Activated T-helper 17 cell treated with anti-CD3 and anti-CD28 coated beads, Interleukin-2, amount 50 U/mL, for 72 hours (primary cell): ENCODE data around the gene CD300A. TPM values are rescaled to one million over a fixed set of nuclear protein-coding genes. Genes with fewer than 3 reads are reported as not detected.
A peak's percentile ranks its signal among the peaks of the same experiment; 100 is the strongest.

Experiments
- ATAC-seq: fragments of 150-1000 bp; cut with Tn5 transposase; replicated peaks from 2 replicates; pipeline ENCODE4 v1.10.0; 2021; ENCODE audit warnings: mild to moderate bottlenecking, moderate library complexity
- H3K27ac Mint-ChIP-seq: one replicate; pipeline ENCODE4 v1.8.0; 2022; ENCODE audit warnings: mixed read lengths
- H3K27me3 Mint-ChIP-seq: one replicate; pipeline ENCODE4 v1.8.0; 2022; ENCODE audit warnings: mixed read lengths
- H3K36me3 Mint-ChIP-seq: one replicate; pipeline ENCODE4 v1.8.0; 2022; ENCODE audit warnings: low read depth, mild to moderate bottlenecking, mixed read lengths
- H3K4me1 Mint-ChIP-seq: one replicate; pipeline ENCODE4 v1.8.0; 2022; ENCODE audit warnings: mixed read lengths
- H3K4me3 Mint-ChIP-seq: one replicate; pipeline ENCODE4 v1.8.0; 2022; ENCODE audit warnings: mild to moderate bottlenecking, mixed read lengths
- H3K9me3 Mint-ChIP-seq: one replicate; pipeline ENCODE4 v1.8.0; 2022; ENCODE audit warnings: mixed read lengths
- total RNA-seq, 2 donors: library from RNA; stranded (reverse); gene quantifications; one replicate each; pipeline ENCODE4 v1.2.3, GENCODE V29; 2022

The CD300A gene
- total RNA-seq, 2 donors from 2014 or later = 3.0 to 29.1 TPM

DNA sequence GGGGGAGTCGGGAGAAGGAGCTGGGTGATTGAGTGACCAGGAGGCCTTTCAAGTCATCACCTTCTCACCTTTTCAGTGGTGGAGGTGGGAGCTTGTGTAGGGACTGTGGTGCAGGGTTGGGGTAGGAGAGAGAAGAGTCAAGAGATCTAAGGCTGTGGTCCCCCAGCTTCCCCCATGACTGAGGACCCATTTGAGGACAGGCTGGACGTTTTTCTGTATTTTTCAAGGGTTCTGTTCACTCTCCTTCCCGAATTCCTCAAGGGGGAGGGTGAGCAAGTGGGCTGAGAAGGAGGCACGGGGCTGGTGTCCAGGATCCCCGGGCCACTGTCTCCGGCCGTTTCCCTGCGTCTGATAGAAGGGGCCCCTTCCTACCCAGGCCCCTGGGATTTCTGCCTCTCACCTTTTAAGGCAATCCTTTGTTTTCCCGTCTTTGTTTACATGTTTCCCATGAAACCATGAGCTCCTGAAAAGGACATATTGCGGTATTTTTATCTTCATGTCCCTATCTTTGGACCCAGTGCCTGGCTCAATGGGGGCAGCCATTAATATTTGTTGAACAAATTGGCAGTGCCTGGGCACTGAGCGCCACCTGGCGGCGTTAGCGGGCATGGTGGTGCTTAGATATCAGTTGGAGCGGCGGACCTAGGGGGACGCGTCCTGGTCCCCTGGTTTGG is 9.2 kb upstream of the CD300A start:
- Mint-ChIP-seq H3K27me3 (no peaks in the 10 kb centered on the region), H3K4me1 (peaks cover 8% of the 10 kb centered on the region), H3K9me3 (no peaks in the 10 kb centered on the region), H3K4me3 (no peak overlapping the region), H3K36me3 (no peaks in the 10 kb centered on the region), H3K27ac (no peak overlapping the region)
- peak; percentile 54 for ATAC-seq

DNA sequence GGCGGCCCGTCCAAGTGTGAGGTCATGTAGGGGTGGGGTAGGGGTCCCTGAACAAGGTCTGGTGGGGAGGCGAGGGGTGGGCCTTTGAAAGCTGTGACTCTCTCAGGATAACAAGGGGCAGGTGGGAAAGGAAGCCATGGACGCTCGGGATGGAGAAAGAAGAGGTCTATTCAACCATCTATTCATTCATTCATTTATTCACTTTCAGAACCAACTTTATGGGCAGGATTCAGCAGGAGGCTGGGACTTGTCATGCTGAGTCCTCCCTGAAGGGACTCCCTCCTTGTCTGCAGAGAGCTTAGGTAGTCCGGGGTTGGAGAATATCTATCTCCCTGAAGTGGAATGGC is 8.6 kb upstream of the CD300A start:
- no peak overlapping the region for H3K4me3 Mint-ChIP-seq
- no peaks in the 10 kb centered on the region for H3K36me3 Mint-ChIP-seq
- H3K9me3 Mint-ChIP-seq = no peaks in the 10 kb centered on the region
- H3K27ac Mint-ChIP-seq = no peak overlapping the region
- no peak for ATAC-seq
- H3K4me1 Mint-ChIP-seq = peaks cover 5% of the 10 kb centered on the region
- H3K27me3 Mint-ChIP-seq = no peaks in the 10 kb centered on the region

DNA sequence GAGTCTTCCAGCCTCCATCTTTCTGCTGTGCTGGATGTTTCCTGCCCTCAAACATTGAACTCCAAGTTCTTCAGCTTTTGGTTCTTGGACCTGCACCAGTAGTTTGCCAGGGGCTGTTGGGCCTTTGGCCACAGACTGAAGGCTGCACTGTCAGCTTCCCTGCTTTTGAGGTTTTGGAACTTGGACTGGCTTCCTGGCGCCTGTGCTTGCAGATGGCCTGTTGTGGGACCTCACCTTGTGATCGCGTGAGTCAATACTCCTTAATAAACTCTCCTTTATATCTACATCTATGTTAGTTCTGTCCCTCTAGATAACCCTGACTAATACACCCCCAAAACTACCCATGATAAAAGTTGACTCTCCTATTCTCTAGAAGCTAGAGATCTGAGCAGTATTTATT is 7.6 kb upstream of the CD300A start:
- Mint-ChIP-seq H3K4me1 (peaks cover 13% of the 10 kb centered on the region), H3K4me3 (no peak overlapping the region), H3K36me3 (no peaks in the 10 kb centered on the region), H3K27ac (no peak overlapping the region), H3K27me3 (no peaks in the 10 kb centered on the region), H3K9me3 (no peaks in the 10 kb centered on the region)
- no peak for ATAC-seq

DNA sequence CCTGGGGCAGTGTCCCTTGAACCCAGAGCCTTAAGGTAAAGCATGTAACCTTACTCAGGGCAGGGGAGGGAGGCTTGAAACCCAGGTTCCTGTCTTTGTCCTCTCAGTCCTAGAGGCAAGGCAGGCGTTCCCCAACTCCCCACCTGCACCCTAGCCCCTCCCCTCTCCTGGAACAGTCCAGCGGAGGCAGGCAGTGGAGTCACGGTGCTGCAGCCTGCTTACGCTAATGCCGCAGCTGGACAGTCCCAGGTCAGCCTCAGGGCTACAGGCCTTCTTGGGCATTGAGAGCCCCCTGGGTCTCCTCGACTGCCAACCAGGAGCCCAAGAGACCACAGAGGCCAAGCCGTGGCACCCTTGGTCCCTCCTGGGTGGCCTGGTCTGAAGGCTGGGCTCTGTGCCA is 6.8 kb upstream of the CD300A start:
- H3K27ac Mint-ChIP-seq = no peak overlapping the region
- no peaks in the 10 kb centered on the region for H3K36me3 Mint-ChIP-seq
- peaks cover 13% of the 10 kb centered on the region for H3K4me1 Mint-ChIP-seq
- H3K27me3 Mint-ChIP-seq = no peaks in the 10 kb centered on the region
- no peak for ATAC-seq
- no peak overlapping the region for H3K4me3 Mint-ChIP-seq
- no peaks in the 10 kb centered on the region for H3K9me3 Mint-ChIP-seq

DNA sequence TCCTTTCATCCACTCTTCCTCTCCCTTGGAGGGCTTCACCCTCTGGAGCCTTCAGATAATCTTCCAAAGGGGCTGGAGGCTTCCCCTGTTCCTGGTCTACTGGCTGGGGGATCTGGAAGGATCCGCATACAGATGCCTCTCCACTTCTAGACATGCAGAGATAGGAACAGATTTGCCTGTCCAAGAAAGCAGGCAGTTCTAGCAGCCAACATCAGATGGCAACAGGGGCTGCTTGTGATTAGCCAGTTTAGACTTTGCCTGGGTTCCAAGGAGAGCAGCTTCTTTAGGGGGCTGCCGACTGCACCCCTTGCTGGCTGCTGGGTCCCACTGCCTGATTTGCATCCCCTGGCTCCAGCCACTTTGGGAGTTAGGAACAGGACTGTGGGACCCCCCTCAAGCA is 6.2 kb upstream of the CD300A start:
- Mint-ChIP-seq H3K27me3 (no peaks in the 10 kb centered on the region), H3K4me1 (peaks cover 13% of the 10 kb centered on the region), H3K27ac (no peak overlapping the region), H3K36me3 (no peaks in the 10 kb centered on the region), H3K9me3 (no peaks in the 10 kb centered on the region), H3K4me3 (no peak overlapping the region)
- no peak for ATAC-seq

DNA sequence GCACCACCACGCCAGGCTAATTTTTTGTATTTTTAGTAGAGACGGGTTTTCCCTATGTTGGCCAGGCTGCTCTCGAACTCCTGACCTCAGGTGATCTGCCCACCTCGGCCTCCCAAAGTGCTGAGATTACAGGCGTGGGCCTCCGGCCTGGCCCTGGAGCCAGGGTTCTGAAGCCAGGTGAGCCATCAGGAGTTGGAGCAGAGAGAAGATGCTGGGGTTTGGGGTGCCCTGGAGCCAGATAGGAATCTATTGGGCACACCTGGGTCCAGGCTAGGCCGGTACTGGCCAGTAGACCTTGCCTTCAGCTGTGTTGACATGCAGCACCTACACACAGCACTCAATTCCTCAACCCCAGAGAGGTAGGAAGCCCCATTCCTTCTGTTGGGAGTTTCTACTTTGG is 5.4 kb upstream of the CD300A start:
- Mint-ChIP-seq H3K27ac (no peak overlapping the region), H3K36me3 (no peaks in the 10 kb centered on the region), H3K9me3 (no peaks in the 10 kb centered on the region), H3K4me1 (peaks cover 13% of the 10 kb centered on the region), H3K27me3 (no peaks in the 10 kb centered on the region), H3K4me3 (no peak overlapping the region)
- no peak for ATAC-seq

DNA sequence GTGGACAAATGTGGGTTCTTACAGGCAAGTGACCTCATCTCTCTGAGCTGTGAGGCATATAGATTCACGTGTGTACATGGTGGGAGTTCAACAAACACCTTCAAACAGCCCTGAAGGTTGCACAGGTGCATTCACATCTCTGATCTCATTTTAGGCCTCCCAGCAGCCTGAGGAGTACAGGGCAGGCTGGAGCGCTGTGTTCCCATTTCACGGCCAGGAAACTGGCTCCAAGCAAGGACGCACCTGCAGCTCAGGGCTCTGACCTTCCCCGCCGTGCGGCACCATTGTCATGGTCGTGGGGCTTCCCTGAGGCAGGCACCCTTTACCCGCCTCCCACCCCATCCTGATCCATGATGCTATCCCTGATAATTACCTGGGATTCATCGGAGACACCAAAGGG is 4.8 kb upstream of the CD300A start:
- H3K9me3 Mint-ChIP-seq = no peaks in the 10 kb centered on the region
- no peaks in the 10 kb centered on the region for H3K27me3 Mint-ChIP-seq
- ATAC-seq = no peak
- no peaks in the 10 kb centered on the region for H3K36me3 Mint-ChIP-seq
- H3K4me1 Mint-ChIP-seq = peaks cover 13% of the 10 kb centered on the region
- H3K4me3 Mint-ChIP-seq = no peak overlapping the region
- no peak overlapping the region for H3K27ac Mint-ChIP-seq

DNA sequence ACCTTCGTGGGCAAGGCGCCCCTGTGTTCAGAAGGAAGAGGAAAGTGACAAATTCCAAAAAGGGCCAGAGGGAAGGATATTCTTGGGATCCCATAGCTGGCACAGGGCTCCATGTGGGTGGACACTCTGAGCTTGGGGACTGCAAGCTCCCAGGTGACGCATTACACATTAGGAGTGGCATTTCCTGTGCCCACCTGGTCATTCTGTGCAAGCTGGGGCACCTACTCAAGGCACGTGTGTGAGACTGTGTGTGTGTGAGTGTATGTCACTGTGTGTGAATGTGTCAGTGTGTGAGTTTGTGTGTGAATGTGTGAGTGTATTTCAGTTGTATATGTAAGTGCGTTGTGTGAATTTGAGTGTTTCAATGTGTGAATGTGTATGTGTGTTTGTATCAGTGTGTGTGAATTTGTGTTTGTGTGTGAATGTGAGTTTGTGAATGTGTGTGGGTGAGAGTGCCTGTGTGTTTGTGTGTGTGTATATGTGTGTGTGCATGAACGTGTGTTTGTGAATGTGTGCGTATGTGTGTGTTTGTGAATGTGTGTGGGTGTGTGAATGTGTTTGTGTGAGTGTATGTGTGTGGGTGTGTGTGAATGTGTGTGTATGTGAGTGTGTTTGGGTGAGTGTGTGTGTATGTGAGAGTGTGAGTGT is 1.6 kb upstream of the CD300A start:
- Mint-ChIP-seq H3K36me3 (peaks cover 2% of the 10 kb centered on the region), H3K4me1 (peaks cover 15% of the 10 kb centered on the region), H3K4me3 (no peak overlapping the region), H3K27me3 (no peaks in the 10 kb centered on the region), H3K27ac (no peak overlapping the region), H3K9me3 (no peaks in the 10 kb centered on the region)
- no peak for ATAC-seq

DNA sequence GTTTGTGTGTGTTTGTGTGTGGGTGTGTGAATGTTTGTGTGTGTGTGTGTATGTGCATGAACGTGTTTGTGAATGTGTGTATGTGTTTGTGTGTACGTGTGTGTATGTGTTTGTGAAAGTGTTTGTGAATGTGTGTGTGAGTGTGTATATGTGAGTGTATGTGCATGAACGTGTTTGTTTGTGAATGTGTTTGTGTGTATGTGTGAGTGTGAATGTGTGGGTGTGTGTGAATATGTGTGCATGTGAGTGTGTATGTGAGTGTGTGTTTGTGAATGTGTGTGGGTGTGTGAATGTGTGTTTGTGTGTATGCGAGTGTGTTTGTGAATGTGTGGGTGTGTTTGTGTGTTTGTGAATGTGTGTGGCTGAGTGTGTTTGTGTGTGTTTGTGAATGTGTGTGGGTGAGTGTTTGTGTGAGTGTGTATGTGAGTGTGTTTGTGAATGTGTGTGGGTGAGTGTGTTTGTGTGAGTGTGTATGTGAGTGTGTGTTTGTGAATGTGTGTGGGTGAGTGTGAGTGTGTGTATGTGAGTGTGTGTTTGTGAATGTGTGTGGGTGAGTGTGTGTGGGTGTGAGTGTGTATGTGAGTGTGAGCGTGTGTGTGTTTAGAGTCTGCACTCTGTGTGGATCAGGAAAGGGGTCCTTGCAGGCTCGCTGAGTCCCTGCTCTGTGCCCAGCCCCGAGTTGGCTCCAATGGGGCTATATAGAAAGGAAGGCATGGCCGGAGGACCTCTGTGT is 890 bp upstream of the CD300A start:
- Mint-ChIP-seq H3K36me3 (peaks cover 7% of the 10 kb centered on the region), H3K27me3 (no peaks in the 10 kb centered on the region), H3K9me3 (no peaks in the 10 kb centered on the region), H3K4me3 (no peak overlapping the region), H3K27ac (no peak overlapping the region), H3K4me1 (peaks cover 21% of the 10 kb centered on the region)
- no peak for ATAC-seq

DNA sequence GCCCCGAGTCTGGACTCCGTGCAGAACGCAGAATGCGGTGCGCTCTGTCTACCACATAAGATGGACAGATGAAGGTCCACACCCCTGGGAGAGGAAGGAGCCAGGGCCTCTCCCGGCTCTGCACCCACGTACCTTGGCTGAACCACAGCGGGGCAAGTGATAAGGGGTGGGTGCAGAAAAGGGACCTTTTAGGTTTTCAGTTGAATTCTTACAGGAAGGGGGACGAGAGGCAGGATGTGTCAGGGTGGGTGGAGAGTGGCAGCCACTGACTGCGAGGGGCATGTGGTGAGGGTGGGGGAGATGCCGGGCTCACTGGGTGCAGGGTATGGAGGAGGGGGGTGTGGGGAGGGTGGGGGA is 372 bp downstream of the CD300A start:
- Mint-ChIP-seq H3K27ac (no peak overlapping the region), H3K9me3 (no peaks in the 10 kb centered on the region), H3K4me1 (peaks cover 30% of the 10 kb centered on the region), H3K36me3 (peaks cover 16% of the 10 kb centered on the region), H3K4me3 (no peak overlapping the region), H3K27me3 (no peaks in the 10 kb centered on the region)
- ATAC-seq = no peak

DNA sequence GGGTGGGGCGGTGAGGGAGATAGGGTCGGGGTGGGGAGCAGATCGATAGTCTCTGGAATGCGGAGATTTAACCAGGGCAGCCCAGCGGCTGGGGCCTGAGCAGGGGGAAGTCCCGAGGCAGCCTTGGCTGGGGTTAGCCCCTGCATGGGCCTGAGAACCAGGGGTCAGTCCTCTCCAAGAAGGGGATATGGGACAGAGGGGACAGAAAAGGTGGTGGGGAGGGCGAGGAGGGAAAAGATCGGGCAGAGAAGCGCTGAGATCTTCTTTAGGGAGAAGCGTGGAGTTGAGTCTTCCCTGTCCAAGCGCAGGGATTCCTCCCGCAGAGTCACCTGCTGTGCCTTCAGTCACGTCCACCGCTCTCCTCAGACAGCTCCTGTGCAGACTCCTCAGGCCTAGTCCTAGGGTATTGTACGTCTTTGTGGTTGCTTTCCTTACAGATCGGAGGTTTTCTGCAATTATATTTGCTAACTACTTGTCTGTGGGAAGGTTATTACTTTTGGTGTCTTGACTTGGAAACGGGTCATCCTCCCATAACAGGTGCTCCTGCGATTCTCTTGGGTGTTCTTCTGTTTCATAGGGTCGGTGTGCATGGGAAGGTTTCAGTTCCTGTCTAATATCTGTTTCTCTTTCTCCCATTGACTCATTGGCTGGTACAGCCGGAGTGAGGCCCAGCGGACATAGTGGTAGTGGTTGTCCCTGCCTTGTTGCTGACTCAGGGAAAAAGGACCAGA is 952 bp downstream of the CD300A start:
- no peak overlapping the region for H3K4me3 Mint-ChIP-seq
- H3K9me3 Mint-ChIP-seq = no peaks in the 10 kb centered on the region
- ATAC-seq = peak; percentile 57
- no peaks in the 10 kb centered on the region for H3K27me3 Mint-ChIP-seq
- no peak overlapping the region for H3K27ac Mint-ChIP-seq
- peaks cover 16% of the 10 kb centered on the region for H3K36me3 Mint-ChIP-seq
- peaks cover 30% of the 10 kb centered on the region for H3K4me1 Mint-ChIP-seq

DNA sequence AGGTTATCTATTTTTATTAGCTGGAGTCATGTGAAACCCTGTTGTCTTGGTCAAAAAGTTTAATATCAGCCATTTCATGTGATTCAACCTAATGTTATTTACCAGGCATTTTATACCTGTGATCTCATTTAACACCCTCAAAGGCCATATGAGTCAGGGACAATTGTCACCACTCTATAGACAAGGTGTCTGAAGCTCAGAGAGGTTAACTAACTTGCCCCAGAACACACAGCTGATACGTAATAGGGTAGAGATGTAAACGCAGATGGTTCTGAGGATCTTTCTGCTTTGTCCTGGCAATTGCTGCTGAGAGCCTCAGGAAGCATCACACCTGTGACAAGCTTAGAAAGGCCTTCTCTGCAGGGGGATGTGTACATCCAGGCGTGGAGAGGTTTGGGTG is 4.9 kb downstream of the CD300A start:
- Mint-ChIP-seq H3K27ac (peak overlapping the region; percentile 55), H3K27me3 (no peaks in the 10 kb centered on the region), H3K36me3 (peaks cover 28% of the 10 kb centered on the region), H3K4me1 (peaks cover 30% of the 10 kb centered on the region), H3K4me3 (peak overlapping the region; percentile 62), H3K9me3 (no peaks in the 10 kb centered on the region)
- ATAC-seq = peak; percentile 56

DNA sequence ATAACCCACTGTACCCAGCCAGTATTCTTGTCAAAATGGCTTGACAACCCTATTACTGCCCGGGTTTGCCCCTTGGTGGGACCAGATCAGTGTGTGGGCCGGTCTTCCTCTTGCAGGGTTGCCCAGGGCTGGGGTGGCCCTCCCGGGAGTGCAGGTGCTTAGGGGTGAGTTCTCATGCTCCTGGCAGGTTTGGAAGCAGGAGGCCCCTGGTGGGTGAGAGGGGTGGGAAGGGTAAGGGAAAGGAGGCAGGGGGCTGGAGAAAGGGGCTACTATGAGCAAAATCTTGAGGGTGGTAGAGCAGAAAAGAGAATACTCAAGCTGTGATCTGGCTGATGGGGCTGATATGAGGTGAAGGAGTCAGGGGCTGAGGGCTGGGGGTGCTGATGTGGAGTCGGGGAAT is 6.5 kb downstream of the CD300A start:
- ATAC-seq = no peak

DNA sequence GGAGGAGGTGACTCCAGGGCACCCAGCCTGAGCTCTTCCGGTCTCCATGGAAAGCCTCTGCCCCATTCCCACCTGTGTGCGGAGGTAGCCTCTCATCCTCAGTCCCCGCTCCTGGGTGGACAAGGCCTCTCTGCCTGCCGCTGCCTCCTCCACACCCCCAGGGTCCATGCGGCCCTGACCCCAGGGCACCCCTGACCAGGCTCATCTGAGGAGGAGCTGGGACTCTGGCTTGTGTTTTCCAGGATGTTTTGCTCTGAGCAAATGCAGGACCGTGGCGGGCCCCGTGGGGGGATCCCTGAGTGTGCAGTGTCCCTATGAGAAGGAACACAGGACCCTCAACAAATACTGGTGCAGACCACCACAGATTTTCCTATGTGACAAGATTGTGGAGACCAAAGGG is 6.9 kb downstream of the CD300A start:
- Mint-ChIP-seq H3K9me3 (no peaks in the 10 kb centered on the region), H3K27ac (peak overlapping the region; percentile 79), H3K27me3 (no peaks in the 10 kb centered on the region), H3K4me3 (peak overlapping the region; percentile 31), H3K36me3 (peaks cover 30% of the 10 kb centered on the region), H3K4me1 (peaks cover 30% of the 10 kb centered on the region)
- ATAC-seq = no peak

More for the DNA sequence above, 6.5 kb downstream of the CD300A start:
- Mint-ChIP-seq H3K9me3 (no peaks in the 10 kb centered on the region), H3K4me3 (no peak overlapping the region), H3K4me1 (peaks cover 27% of the 10 kb centered on the region), H3K27ac (no peak overlapping the region), H3K36me3 (peaks cover 28% of the 10 kb centered on the region), H3K27me3 (no peaks in the 10 kb centered on the region)
